NT2/D1 (cell line): ENCODE results near the gene SOS2.

ENCODE experiments used
- DNase-seq: peaks from one replicate; pipeline ENCODE4 v3.0.0-alpha.2; 2011; ENCODE audit warnings: low read depth, low spot score
- H3K27me3 ChIP-seq: 2 replicates; pipeline ENCODE4 v1.6.0; 2011; ENCODE audit warnings: mild to moderate bottlenecking; ENCODE audit not compliant: insufficient read length, insufficient read depth
- H3K36me3 ChIP-seq: 2 replicates; pipeline ENCODE4 v1.6.1; 2011; ENCODE audit warnings: mild to moderate bottlenecking, low read length, mixed read lengths; ENCODE audit not compliant: insufficient read depth, insufficient read length
- H3K4me1 ChIP-seq: 2 replicates; pipeline ENCODE4 v1.5.1; 2011; ENCODE audit not compliant: insufficient read depth, insufficient read length
- H3K4me3 ChIP-seq: 2 replicates; pipeline ENCODE4 v1.5.1; 2011; ENCODE audit warnings: low read depth; ENCODE audit not compliant: insufficient read length
- H3K9ac ChIP-seq: 2 replicates; pipeline ENCODE4 v1.6.0; 2011; ENCODE audit warnings: low read depth; ENCODE audit not compliant: insufficient read length
- H3K9me3 ChIP-seq: 2 replicates; pipeline ENCODE4 v1.5.1; 2011; ENCODE audit warnings: mild to moderate bottlenecking, low read length; ENCODE audit not compliant: insufficient read depth
- SUZ12 ChIP-seq: IDR thresholded peaks from 2 replicates; pipeline ENCODE4 v1.6.1; 2011; ENCODE audit not compliant: insufficient read length, insufficient read depth; ENCODE audit errors: extremely low read depth
- YY1 ChIP-seq: IDR thresholded peaks from 2 replicates; pipeline ENCODE4 v1.6.1; 2011; ENCODE audit not compliant: insufficient read length, insufficient read depth
- ZNF274 ChIP-seq: IDR thresholded peaks from 2 replicates; pipeline ENCODE4 v1.6.1; 2011; ENCODE audit warnings: mild to moderate bottlenecking, low read depth, low read length

The SOS2 gene

DNA sequence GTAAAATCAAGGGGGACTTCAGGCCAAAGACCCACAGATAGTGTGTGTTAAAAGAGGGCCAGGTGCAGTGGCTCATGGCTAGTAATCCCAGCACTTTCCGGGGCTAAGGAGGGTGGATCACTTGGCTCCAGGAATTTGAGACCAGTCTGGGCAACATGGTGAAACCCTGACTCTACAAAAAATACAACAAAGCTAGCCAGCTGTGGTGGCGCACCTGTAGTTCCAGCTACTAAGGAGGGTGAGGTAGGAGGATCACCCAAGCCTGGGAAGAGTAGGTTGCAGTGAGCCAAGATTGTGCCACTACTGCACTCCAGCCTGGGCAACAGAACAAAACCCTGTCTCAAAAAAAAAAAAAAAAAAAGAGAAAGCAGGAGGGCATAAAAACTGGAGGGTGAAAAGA lies 123.5 kb downstream of the SOS2 start:
- H3K36me3 ChIP-seq = peaks cover 42% of the 10 kb centered on the region

DNA sequence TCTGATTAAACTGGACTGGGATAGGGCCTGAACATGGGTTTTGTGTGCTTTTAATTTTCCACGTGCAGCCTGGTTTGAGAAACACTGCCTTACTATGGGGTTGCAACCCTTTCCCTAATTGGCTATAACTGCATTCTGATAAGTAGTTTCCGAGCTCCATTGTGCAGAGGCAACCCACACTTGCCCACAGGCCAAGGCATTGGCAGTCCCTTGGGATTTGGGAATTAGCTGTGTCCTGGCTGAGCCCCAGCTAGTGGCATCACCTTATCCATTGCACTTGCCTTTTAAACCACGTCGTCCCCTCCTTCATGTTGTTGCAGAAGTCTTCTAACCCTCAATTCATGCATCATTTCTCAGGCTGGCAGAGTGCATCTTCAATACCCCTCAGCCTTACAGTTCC lies 125.2 kb downstream of the SOS2 start:
- TF ChIP-seq ZNF274 = no peak
- no peak for TF ChIP-seq SUZ12
- Histone ChIP-seq H3K9ac (no peak overlapping the region), H3K9me3 (no peaks in the 10 kb centered on the region), H3K4me3 (no peak overlapping the region), H3K36me3 (peaks cover 26% of the 10 kb centered on the region), H3K27me3 (no peaks in the 10 kb centered on the region), H3K4me1 (no peaks in the 10 kb centered on the region)
- no peak for DNase-seq

More for the DNA sequence above, 123.5 kb downstream of the SOS2 start:
- no peak for DNase-seq
- H3K9me3 ChIP-seq = no peaks in the 10 kb centered on the region
- no peak for TF ChIP-seq ZNF274
- H3K4me1 ChIP-seq = no peaks in the 10 kb centered on the region
- H3K4me3 ChIP-seq = no peak overlapping the region
- no peak overlapping the region for H3K9ac ChIP-seq
- H3K27me3 ChIP-seq = no peaks in the 10 kb centered on the region

GRCh38 chr14:50103558-50103957 lies 127.8 kb downstream of the SOS2 start:
- peaks cover 10% of the 10 kb centered on the region for H3K36me3 ChIP-seq
- H3K27me3 ChIP-seq = no peaks in the 10 kb centered on the region
- H3K9ac ChIP-seq = no peak overlapping the region
- H3K4me3 ChIP-seq = no peak overlapping the region
- H3K9me3 ChIP-seq = no peaks in the 10 kb centered on the region
- DNase-seq = no peak
- H3K4me1 ChIP-seq = no peaks in the 10 kb centered on the region
- no peak for TF ChIP-seq YY1

GRCh38 chr14:50101417-50101816 lies 130.0 kb downstream of the SOS2 start:
- no peak for DNase-seq
- H3K36me3 ChIP-seq = peaks cover 3% of the 10 kb centered on the region
- H3K4me3 ChIP-seq = no peak overlapping the region
- no peaks in the 10 kb centered on the region for H3K4me1 ChIP-seq
- no peak overlapping the region for H3K9ac ChIP-seq
- H3K27me3 ChIP-seq = no peaks in the 10 kb centered on the region
- TF ChIP-seq ZNF274 (no peak), SUZ12 (no peak), YY1 (no peak)
- no peaks in the 10 kb centered on the region for H3K9me3 ChIP-seq

GRCh38 chr14:50100805-50101204 lies 130.6 kb downstream of the SOS2 start:
- Histone ChIP-seq H3K4me3 (no peak overlapping the region), H3K4me1 (no peaks in the 10 kb centered on the region), H3K27me3 (no peaks in the 10 kb centered on the region), H3K9ac (no peak overlapping the region), H3K9me3 (no peaks in the 10 kb centered on the region), H3K36me3 (no peaks in the 10 kb centered on the region)
- TF ChIP-seq SUZ12 (no peak), YY1 (no peak), ZNF274 (no peak)
- DNase-seq = no peak

DNA sequence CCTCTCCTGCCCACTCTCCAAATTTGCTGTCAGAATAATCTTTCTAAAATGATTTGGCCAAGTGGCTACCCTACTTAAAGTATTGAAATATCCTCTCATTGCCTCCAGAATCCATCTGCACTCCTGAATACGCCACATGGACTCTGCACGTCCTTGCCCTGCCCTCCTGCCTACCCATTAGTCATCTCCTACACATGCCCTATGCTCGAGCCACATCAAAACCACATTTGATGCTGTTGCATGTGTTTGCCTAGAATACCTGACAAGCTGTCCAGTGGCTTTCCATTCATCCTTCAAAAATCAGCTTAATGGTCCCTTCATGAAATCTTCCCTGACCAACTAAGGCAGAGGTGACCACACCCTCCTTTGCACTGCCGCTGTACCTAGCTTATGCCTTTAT lies 132.0 kb downstream of the SOS2 start:
- H3K4me3 ChIP-seq = no peak overlapping the region
- H3K9ac ChIP-seq = no peak overlapping the region
- TF ChIP-seq YY1 (no peak), ZNF274 (no peak), SUZ12 (no peak)
- H3K36me3 ChIP-seq = no peaks in the 10 kb centered on the region
- no peak for DNase-seq
- no peaks in the 10 kb centered on the region for H3K9me3 ChIP-seq
- H3K27me3 ChIP-seq = no peaks in the 10 kb centered on the region
- no peaks in the 10 kb centered on the region for H3K4me1 ChIP-seq

- Histone ChIP-seq H3K9me3 (no peaks in the 10 kb centered on the region), H3K27me3 (no peaks in the 10 kb centered on the region), H3K9ac (no peak overlapping the region), H3K4me1 (no peaks in the 10 kb centered on the region), H3K4me3 (no peak overlapping the region), H3K36me3 (no peaks in the 10 kb centered on the region)
- TF ChIP-seq YY1 (no peak), ZNF274 (no peak), SUZ12 (no peak)
- DNase-seq = no peak
These were observed 135.5 kb downstream of the SOS2 start for GRCh38 chr14:50095895-50096294.

GRCh38 chr14:50094056-50094755 lies 137.2 kb downstream of the SOS2 start:
- H3K4me1 ChIP-seq = no peaks in the 10 kb centered on the region
- no peaks in the 10 kb centered on the region for H3K36me3 ChIP-seq
- DNase-seq = no peak
- H3K9me3 ChIP-seq = no peaks in the 10 kb centered on the region
- H3K9ac ChIP-seq = no peak overlapping the region
- H3K4me3 ChIP-seq = no peak overlapping the region
- no peaks in the 10 kb centered on the region for H3K27me3 ChIP-seq
- TF ChIP-seq SUZ12 = no peak
- no peak for TF ChIP-seq ZNF274
- no peak for TF ChIP-seq YY1
